ENCODE results near the gene ATP5PD. TPM values are rescaled to one million over a fixed set of nuclear protein-coding genes. Genes with fewer than 3 reads are reported as not detected.

ATP5PD gene
- total and polyA plus RNA-seq, 2 donors, result 288 to 390 TPM

- H3K36me3 ChIP-seq (ENCODE audit: control insufficient read depth in 2 of 2, insufficient read depth in 2 of 2, low read length in 1 of 2), result no peaks in the 10 kb centered on the region
- H3K4me3 ChIP-seq (ENCODE audit: low read length in 2 of 2), result no peak overlapping the region
- no peak for DNase-seq (ENCODE audit: low read depth in 6 of 9, low spot score in 9 of 9)
- H3K9me3 ChIP-seq (ENCODE audit: control insufficient read depth in 2 of 2, insufficient read depth in 1 of 2, low read length in 1 of 2), result no peaks in the 10 kb centered on the region
- H3K27ac ChIP-seq (ENCODE audit: low read depth in 1 of 2, low read length in 1 of 2), result no peak overlapping the region
- 94% methylated on average over 15 of the region's 15 CpGs for WGBS
- peaks cover 0 to 6% of the 10 kb centered on the region in 2 donors for H3K27me3 ChIP-seq (ENCODE audit: control insufficient read depth in 2 of 2, insufficient read depth in 1 of 2, low read length in 1 of 2)
- H3K4me1 ChIP-seq (ENCODE audit: control insufficient read depth in 2 of 2, insufficient read depth in 2 of 2, low read length in 2 of 2), result no peaks in the 10 kb centered on the region
Observed at GRCh38 chr17:75001915-75002843, 44.6 kb downstream of the ATP5PD start.

DNA sequence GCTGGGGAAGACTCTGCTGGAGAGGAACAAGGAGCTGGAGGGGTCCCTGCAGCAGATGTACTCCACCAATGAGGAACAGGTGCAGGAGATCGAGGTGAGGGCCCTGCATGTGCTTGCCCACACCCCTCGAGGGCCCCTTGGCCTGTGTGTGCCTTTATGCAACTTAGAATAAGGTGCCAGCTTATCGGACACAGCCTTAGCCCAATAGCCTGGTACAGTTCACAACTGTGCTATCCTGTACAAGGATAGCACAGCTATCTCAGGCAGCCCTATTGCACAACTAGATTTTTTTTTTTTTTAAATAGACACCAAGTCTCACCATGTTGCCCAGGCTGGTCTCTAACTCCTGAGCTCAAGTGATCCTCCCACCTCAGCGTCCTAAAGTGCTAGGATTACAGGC is 47.2 kb downstream of the ATP5PD start:
- Histone ChIP-seq H3K36me3 (ENCODE audit: control insufficient read depth in 2 of 2, insufficient read depth in 2 of 2, low read length in 1 of 2) (no peaks in the 10 kb centered on the region), H3K4me3 (ENCODE audit: low read length in 2 of 2) (no peak overlapping the region), H3K4me1 (ENCODE audit: control insufficient read depth in 2 of 2, insufficient read depth in 2 of 2, low read length in 2 of 2) (no peaks in the 10 kb centered on the region), H3K27me3 (ENCODE audit: control insufficient read depth in 2 of 2, insufficient read depth in 1 of 2, low read length in 1 of 2) (peaks cover 0 to 2% of the 10 kb centered on the region in 2 donors), H3K27ac (ENCODE audit: low read depth in 1 of 2, low read length in 1 of 2) (no peak overlapping the region), H3K9me3 (ENCODE audit: control insufficient read depth in 2 of 2, insufficient read depth in 1 of 2, low read length in 1 of 2) (no peaks in the 10 kb centered on the region)
- no peak for DNase-seq (ENCODE audit: low read depth in 6 of 9, low spot score in 9 of 9)
- WGBS, result 88% methylated on average over 4 of the region's 4 CpGs

GRCh38 chr17:74998783-74999182 is 48.0 kb downstream of the ATP5PD start:
- Histone ChIP-seq H3K4me3 (ENCODE audit: low read length in 2 of 2) (no peak overlapping the region), H3K36me3 (ENCODE audit: control insufficient read depth in 2 of 2, insufficient read depth in 2 of 2, low read length in 1 of 2) (no peaks in the 10 kb centered on the region), H3K27ac (ENCODE audit: low read depth in 1 of 2, low read length in 1 of 2) (no peak overlapping the region), H3K27me3 (ENCODE audit: control insufficient read depth in 2 of 2, insufficient read depth in 1 of 2, low read length in 1 of 2) (peaks cover 0 to 2% of the 10 kb centered on the region in 2 donors), H3K9me3 (ENCODE audit: control insufficient read depth in 2 of 2, insufficient read depth in 1 of 2, low read length in 1 of 2) (no peaks in the 10 kb centered on the region), H3K4me1 (ENCODE audit: control insufficient read depth in 2 of 2, insufficient read depth in 2 of 2, low read length in 2 of 2) (no peaks in the 10 kb centered on the region)
- WGBS, result 79% methylated on average over 6 of the region's 6 CpGs
- DNase-seq (ENCODE audit: low read depth in 6 of 9, low spot score in 9 of 9), result no peak

GRCh38 chr17:74995847-74996246 is 50.9 kb downstream of the ATP5PD start:
- peaks cover 0 to 14% of the 10 kb centered on the region in 2 donors for H3K27me3 ChIP-seq (ENCODE audit: control insufficient read depth in 2 of 2, insufficient read depth in 1 of 2, low read length in 1 of 2)
- H3K9me3 ChIP-seq (ENCODE audit: control insufficient read depth in 2 of 2, insufficient read depth in 1 of 2, low read length in 1 of 2), result no peaks in the 10 kb centered on the region
- H3K4me3 ChIP-seq (ENCODE audit: low read length in 2 of 2), result no peak overlapping the region
- H3K36me3 ChIP-seq (ENCODE audit: control insufficient read depth in 2 of 2, insufficient read depth in 2 of 2, low read length in 1 of 2), result no peaks in the 10 kb centered on the region
- H3K27ac ChIP-seq (ENCODE audit: low read depth in 1 of 2, low read length in 1 of 2), result no peak overlapping the region
- no peaks in the 10 kb centered on the region for H3K4me1 ChIP-seq (ENCODE audit: control insufficient read depth in 2 of 2, insufficient read depth in 2 of 2, low read length in 2 of 2)
- 90% methylated on average over 5 of the region's 5 CpGs for WGBS
- no peak for DNase-seq (ENCODE audit: low read depth in 6 of 9, low spot score in 9 of 9)

- Histone ChIP-seq H3K27me3 (ENCODE audit: control insufficient read depth in 2 of 2, insufficient read depth in 1 of 2, low read length in 1 of 2) (peaks cover 5 to 28% of the 10 kb centered on the region in 2 donors), H3K27ac (ENCODE audit: low read depth in 1 of 2, low read length in 1 of 2) (no peak overlapping the region), H3K4me3 (ENCODE audit: low read length in 2 of 2) (no peak overlapping the region), H3K36me3 (ENCODE audit: control insufficient read depth in 2 of 2, insufficient read depth in 2 of 2, low read length in 1 of 2) (no peaks in the 10 kb centered on the region), H3K4me1 (ENCODE audit: control insufficient read depth in 2 of 2, insufficient read depth in 2 of 2, low read length in 2 of 2) (no peaks in the 10 kb centered on the region), H3K9me3 (ENCODE audit: control insufficient read depth in 2 of 2, insufficient read depth in 1 of 2, low read length in 1 of 2) (no peaks in the 10 kb centered on the region)
- WGBS, result 94% methylated on average over 7 of the region's 7 CpGs
- no peak for DNase-seq (ENCODE audit: low read depth in 6 of 9, low spot score in 9 of 9)
Observed at GRCh38 chr17:74994440-74994839, 52.3 kb downstream of the ATP5PD start.

- peaks cover under 1 to 13% of the 10 kb centered on the region in 2 donors for H3K4me1 ChIP-seq (ENCODE audit: control insufficient read depth in 2 of 2, insufficient read depth in 2 of 2, low read length in 2 of 2)
- WGBS, result 80% methylated on average over 2 of the region's 2 CpGs
Observed at GRCh38 chr17:74992223-74992622, 54.5 kb downstream of the ATP5PD start.

DNA sequence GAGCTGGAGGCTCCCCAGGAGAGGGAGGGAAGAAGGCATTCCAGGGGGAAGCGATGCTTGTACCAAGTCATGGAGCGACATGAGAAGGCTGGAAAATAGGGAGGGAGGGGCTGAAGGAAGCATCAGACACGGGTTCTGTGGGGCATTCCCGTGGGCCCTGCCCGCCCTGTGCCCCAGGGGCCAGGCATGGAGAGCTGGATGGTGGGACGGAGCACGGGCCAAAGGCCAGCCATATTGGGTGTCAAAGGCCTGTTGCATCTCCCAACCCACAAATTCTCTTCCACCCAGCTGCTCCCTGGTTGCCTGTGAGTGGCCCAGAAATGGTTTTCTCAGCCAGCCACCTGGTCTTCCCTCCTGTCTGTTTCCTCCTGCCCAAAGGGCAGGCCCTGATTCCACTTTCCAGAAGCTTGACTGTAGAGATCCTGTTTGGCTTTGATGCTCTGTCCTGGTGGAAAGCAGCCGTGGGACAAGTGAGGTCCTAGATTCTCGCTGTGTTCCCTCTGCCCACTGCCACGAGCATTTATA is 56.1 kb downstream of the ATP5PD start:
- H3K27ac ChIP-seq (ENCODE audit: low read depth in 1 of 2, low read length in 1 of 2), result no peak overlapping the region
- no peak for DNase-seq (ENCODE audit: low read depth in 6 of 9, low spot score in 9 of 9)
- H3K4me1 ChIP-seq (ENCODE audit: control insufficient read depth in 2 of 2, insufficient read depth in 2 of 2, low read length in 2 of 2), result peaks cover 3 to 19% of the 10 kb centered on the region in 2 donors

More at GRCh38 chr17:74992223-74992622, 54.5 kb downstream of the ATP5PD start:
- H3K4me3 ChIP-seq (ENCODE audit: low read length in 2 of 2), result no peak overlapping the region
- H3K27me3 ChIP-seq (ENCODE audit: control insufficient read depth in 2 of 2, insufficient read depth in 1 of 2, low read length in 1 of 2), result peaks cover 24 to 50% of the 10 kb centered on the region in 2 donors
- no peak for DNase-seq (ENCODE audit: low read depth in 6 of 9, low spot score in 9 of 9)
- H3K9me3 ChIP-seq (ENCODE audit: control insufficient read depth in 2 of 2, insufficient read depth in 1 of 2, low read length in 1 of 2), result peaks cover 3 to 5% of the 10 kb centered on the region in 2 donors
- H3K27ac ChIP-seq (ENCODE audit: low read depth in 1 of 2, low read length in 1 of 2), result no peak overlapping the region
- no peaks in the 10 kb centered on the region for H3K36me3 ChIP-seq (ENCODE audit: control insufficient read depth in 2 of 2, insufficient read depth in 2 of 2, low read length in 1 of 2)

More for the DNA sequence above, 56.1 kb downstream of the ATP5PD start:
- H3K36me3 ChIP-seq (ENCODE audit: control insufficient read depth in 2 of 2, insufficient read depth in 2 of 2, low read length in 1 of 2), result no peaks in the 10 kb centered on the region
- peaks cover 26 to 64% of the 10 kb centered on the region in 2 donors for H3K27me3 ChIP-seq (ENCODE audit: control insufficient read depth in 2 of 2, insufficient read depth in 1 of 2, low read length in 1 of 2)
- no peak overlapping the region for H3K4me3 ChIP-seq (ENCODE audit: low read length in 2 of 2)
- 95% methylated on average over 10 of the region's 10 CpGs for WGBS
- H3K9me3 ChIP-seq (ENCODE audit: control insufficient read depth in 2 of 2, insufficient read depth in 1 of 2, low read length in 1 of 2), result peaks cover 3 to 5% of the 10 kb centered on the region in 2 donors

Data from thymus (tissue), 11 donors.